Measurements from ENCODE around the gene RTCB.

The RTCB gene

GRCh38 chr22:32340411-32340810 lies 71.6 kb downstream of the RTCB start:
- DNase-seq (ENCODE audit: low read depth in 1 of 2, low spot score in 1 of 2), result no peak

DNA sequence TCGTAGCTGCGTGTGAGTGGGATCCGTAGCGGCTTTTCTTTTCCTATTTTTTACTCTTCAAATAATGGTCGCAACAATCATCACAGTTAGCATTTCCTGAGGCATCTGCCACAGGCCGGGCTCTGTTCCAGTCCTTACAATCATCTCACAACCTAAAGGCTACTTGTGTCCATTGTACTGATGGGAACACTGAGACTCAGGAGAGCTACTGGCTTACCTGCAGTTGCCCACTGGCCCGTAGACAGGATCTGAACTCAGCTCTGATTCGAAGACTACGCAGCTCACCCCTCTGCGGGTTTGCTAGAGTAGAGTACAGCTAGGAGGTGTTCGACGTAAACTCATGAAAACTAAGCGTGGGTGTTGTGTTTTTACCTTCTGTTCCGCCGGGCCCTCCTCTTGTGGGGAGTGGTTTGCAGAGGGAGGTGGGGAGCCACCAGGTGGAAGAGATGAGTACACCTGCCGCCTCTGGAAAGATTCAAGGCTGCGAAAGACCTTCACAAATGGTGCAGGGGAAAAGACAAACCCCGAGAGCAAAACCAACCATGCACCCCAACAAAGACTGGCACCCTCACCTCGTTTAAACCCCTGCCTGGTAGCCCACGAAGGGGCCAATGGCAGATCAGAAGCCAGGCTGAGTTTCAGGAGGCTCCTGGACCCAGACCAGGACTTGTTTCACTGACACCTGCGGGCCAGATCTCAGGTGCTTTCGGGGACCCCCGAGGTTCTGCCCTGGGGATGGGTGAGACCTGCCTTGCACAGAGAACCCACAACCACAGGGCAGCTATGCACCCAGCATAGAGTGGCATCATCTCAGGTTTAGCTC lies 72.6 kb downstream of the RTCB start:
- no peak for DNase-seq (ENCODE audit: low read depth in 1 of 2, low spot score in 1 of 2)

GRCh38 chr22:32338757-32339156 lies 73.3 kb downstream of the RTCB start:
- DNase-seq (ENCODE audit: low read depth in 1 of 2, low spot score in 1 of 2), result no peak
